ENCODE data around the gene TRIM71. TPM values are rescaled to one million over a fixed set of nuclear protein-coding genes. Genes with fewer than 3 reads are reported as not detected.

Gene TRIM71
- total RNA-seq, 2 experiments from 2014 or later, result not detected

DNA sequence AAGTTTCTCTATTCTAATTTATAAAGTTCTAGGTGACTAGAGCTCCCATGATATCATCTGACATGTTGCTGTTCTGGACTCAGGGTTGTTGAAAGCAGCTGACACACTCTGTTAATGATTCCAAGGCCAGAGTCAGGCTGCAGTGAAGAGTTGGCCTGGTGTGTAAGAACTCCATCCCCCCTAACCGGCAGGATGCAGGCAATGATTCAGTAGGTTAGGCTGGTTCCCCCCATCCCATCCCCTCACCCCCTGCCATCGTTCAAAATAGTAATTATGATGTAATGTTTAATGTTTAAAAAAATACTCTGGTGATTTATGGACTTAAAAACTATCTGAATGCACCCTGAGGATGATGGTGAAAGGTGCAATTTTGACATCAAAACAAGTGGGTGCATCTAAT, 4.6 kb upstream of the TRIM71 start:
- Mint-ChIP-seq H3K27me3 (peaks cover 42% of the 10 kb centered on the region), H3K9me3 (no peaks in the 10 kb centered on the region), H3K4me3 (no peak overlapping the region), H3K36me3 (ENCODE audit: low read depth) (no peaks in the 10 kb centered on the region), H3K27ac (no peak overlapping the region), H3K4me1 (peaks cover 26% of the 10 kb centered on the region)
- ChIA-PET CTCF (interaction anchor here (0.6 to 1.7 kb wide), 3 partner anchors 17 to 69 kb away, joined by 3 to 5 read pairs (median 3); no protein-coding TSS in a partner anchor), POLR2A (interaction anchor here (0.7 kb wide), 1 partner anchor 207 kb away, joined by 3 read pairs; no protein-coding TSS in a partner anchor)
- no peak for DNase-seq

DNA sequence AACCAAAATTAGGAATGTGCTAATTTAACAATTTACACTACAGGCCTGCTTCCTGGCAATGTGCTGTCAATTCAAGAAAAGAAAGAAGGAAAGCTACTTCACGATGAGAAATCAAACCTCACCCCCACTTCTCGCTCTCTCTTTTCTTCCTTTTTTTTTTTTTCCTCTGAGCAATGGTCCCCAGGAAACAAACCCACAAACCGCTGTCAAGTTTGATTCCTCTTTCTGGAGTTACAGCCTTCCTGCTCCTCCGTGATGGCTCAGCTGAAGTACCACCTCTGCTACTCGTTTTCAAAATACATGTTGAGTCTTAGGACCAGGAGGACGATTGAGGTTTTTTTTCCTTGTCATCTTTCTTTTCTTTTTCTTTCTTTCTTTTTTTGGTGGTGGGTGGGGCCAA, 3.4 kb upstream of the TRIM71 start:
- H3K36me3 Mint-ChIP-seq (ENCODE audit: low read depth), result no peaks in the 10 kb centered on the region
- CTCF ChIA-PET, result interaction anchor here (0.6 to 0.7 kb wide), 2 partner anchors 244 to 1278 kb away, joined by 3 read pairs; no protein-coding TSS in a partner anchor
- H3K27ac Mint-ChIP-seq, result no peak overlapping the region
- DNase-seq, result no peak
- H3K9me3 Mint-ChIP-seq, result no peaks in the 10 kb centered on the region
- no peak overlapping the region for H3K4me3 Mint-ChIP-seq
- H3K27me3 Mint-ChIP-seq, result peaks cover 49% of the 10 kb centered on the region
- H3K4me1 Mint-ChIP-seq, result peaks cover 32% of the 10 kb centered on the region
- POLR2A ChIA-PET, result no interaction called here

- H3K36me3 Mint-ChIP-seq (ENCODE audit: low read depth), result no peaks in the 10 kb centered on the region
- DNase-seq, result no peak
- peaks cover 64% of the 10 kb centered on the region for H3K27me3 Mint-ChIP-seq
- no peak overlapping the region for H3K27ac Mint-ChIP-seq
- ChIA-PET CTCF (no interaction called here), POLR2A (interaction anchor here (0.7 kb wide), 1 partner anchor 285 kb away, joined by 3 read pairs; no protein-coding TSS in a partner anchor)
- peak overlapping the region; percentile 26 for H3K4me3 Mint-ChIP-seq
- H3K4me1 Mint-ChIP-seq, result peaks cover 32% of the 10 kb centered on the region
- no peaks in the 10 kb centered on the region for H3K9me3 Mint-ChIP-seq
These were observed 1.9 kb upstream of the TRIM71 start for GRCh38 chr3:32815841-32816438.

DNA sequence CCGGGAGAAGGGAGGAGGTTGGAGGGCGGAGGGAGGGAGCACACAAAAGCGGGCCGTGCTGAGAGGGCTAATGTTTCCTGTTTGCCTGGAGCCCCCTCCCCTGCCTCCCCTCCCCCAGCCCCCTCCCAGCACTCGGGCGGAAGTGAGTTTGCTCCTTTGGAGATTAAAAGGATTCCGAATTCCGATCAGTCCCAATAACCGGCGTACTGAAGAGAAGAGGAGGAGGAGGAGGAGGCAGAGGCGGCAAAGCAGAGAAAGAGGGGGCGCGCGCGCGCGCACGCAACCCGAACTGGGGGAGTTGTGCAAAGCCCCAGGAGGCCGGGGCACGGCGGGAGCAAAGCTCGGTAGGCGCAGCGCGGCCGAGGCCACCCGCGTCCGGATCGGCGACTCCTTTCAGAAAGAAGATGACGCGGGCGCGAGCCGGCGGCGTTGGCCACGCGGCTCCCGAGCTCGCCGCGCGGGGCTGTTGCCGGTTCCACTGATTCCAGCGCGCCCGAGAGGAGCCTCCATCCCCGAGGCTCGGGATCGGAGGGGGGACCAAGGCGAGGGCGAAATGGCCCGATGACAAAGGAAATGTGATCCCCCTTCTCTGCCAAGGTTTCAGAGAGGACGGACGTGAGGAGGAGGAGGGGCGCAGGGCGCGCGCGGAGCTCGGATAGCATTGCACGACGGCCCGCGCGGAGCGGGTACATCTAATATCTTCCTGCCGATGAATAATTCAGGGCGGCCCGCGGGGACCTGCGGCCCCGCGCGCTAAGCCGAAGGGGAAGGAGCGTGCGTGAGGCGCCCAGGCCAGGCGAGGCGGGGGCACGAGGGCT, 1.1 kb upstream of the TRIM71 start:
- Mint-ChIP-seq H3K4me3 (peak overlapping the region; percentile 63), H3K36me3 (ENCODE audit: low read depth) (no peaks in the 10 kb centered on the region), H3K27ac (no peak overlapping the region), H3K9me3 (no peaks in the 10 kb centered on the region), H3K4me1 (peaks cover 32% of the 10 kb centered on the region), H3K27me3 (peaks cover 66% of the 10 kb centered on the region)
- ChIA-PET POLR2A (interaction anchor here (0.7 kb wide), 1 partner anchor 285 kb away, joined by 3 read pairs; no protein-coding TSS in a partner anchor), CTCF (no interaction called here)
- DNase-seq, result peak; percentile 9

DNA sequence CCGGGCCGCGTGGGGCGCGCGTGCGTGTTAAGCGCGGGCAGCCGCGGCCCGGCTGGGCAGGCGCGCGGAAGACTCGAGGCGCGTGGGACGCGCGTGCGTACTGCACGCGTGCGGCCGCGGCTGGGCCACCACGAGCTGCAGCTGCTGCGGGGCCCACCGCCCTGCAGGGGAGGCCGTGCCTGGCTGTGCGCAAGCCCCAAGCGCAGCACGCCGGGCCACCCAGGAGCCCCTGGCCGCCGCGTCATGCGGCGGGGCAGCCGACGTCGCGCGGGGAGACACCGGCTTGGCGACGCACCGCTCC, 590 bp upstream of the TRIM71 start:
- Mint-ChIP-seq H3K9me3 (no peaks in the 10 kb centered on the region), H3K36me3 (ENCODE audit: low read depth) (no peaks in the 10 kb centered on the region), H3K4me1 (peaks cover 32% of the 10 kb centered on the region), H3K27me3 (peaks cover 70% of the 10 kb centered on the region), H3K27ac (no peak overlapping the region), H3K4me3 (peak overlapping the region; percentile 64)
- POLR2A ChIA-PET, result no interaction called here
- no peak for DNase-seq
- CTCF ChIA-PET, result no interaction called here

DNA sequence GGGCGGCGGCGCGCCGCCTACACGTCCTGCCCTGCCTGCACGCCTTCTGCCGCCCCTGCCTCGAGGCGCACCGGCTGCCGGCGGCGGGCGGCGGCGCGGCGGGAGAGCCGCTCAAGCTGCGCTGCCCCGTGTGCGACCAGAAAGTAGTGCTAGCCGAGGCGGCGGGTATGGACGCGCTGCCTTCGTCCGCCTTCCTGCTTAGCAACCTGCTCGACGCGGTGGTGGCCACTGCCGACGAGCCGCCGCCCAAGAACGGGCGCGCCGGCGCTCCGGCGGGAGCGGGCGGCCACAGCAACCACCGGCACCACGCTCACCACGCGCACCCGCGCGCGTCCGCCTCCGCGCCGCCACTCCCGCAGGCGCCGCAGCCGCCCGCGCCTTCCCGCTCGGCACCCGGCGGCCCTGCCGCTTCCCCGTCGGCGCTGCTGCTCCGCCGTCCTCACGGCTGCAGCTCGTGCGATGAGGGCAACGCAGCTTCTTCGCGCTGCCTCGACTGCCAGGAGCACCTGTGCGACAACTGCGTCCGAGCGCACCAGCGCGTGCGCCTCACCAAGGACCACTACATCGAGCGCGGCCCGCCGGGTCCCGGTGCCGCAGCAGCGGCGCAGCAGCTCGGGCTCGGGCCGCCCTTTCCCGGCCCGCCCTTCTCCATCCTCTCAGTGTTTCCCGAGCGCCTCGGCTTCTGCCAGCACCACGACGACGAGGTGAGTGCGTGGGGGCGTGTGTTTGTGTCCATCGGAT, 602 bp downstream of the TRIM71 start:
- DNase-seq, result no peak
- Mint-ChIP-seq H3K4me3 (peak overlapping the region; percentile 52), H3K36me3 (ENCODE audit: low read depth) (no peaks in the 10 kb centered on the region), H3K9me3 (no peaks in the 10 kb centered on the region), H3K4me1 (peaks cover 32% of the 10 kb centered on the region), H3K27me3 (peaks cover 73% of the 10 kb centered on the region), H3K27ac (no peak overlapping the region)
- CTCF ChIA-PET, result interaction anchor here (0.6 kb wide), 1 partner anchor 11 kb away, joined by 4 read pairs; no protein-coding TSS in a partner anchor
- POLR2A ChIA-PET, result no interaction called here

DNA sequence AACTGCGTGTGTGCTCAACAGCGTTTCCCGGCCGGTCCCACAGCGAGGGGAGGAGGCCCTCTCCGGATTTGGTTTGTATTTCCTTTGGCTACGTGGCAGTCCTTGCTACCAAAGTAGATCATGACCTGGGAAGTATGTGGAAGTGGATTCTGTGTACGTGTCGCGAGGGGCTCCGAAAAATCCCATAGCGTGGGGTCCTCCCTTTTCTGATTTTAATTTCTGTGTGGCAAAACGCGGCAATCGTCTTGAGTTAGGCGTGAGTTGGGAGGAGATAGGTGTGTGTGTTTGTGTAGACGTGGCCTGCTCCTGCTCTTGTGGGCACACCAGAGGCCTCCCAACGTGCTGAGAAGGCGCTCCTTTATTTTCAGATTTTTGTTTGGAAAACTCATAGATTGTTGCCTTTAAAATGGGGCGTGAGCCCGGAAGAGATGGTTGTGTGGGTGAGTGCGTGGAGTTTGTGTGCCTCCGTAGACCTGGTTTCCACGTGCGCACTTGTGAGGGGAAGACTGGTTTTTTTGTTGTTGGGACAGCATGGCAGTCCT, 1.2 kb downstream of the TRIM71 start:
- CTCF ChIA-PET, result no interaction called here
- H3K4me3 Mint-ChIP-seq, result peak overlapping the region; percentile 52
- no peaks in the 10 kb centered on the region for H3K36me3 Mint-ChIP-seq (ENCODE audit: low read depth)
- H3K9me3 Mint-ChIP-seq, result no peaks in the 10 kb centered on the region
- POLR2A ChIA-PET, result no interaction called here
- peaks cover 32% of the 10 kb centered on the region for H3K4me1 Mint-ChIP-seq
- H3K27ac Mint-ChIP-seq, result no peak overlapping the region
- no peak for DNase-seq
- H3K27me3 Mint-ChIP-seq, result peaks cover 73% of the 10 kb centered on the region

GRCh38 chr3:32819551-32820348, 2.0 kb downstream of the TRIM71 start:
- Mint-ChIP-seq H3K36me3 (ENCODE audit: low read depth) (no peaks in the 10 kb centered on the region), H3K9me3 (no peaks in the 10 kb centered on the region), H3K27me3 (peaks cover 66% of the 10 kb centered on the region), H3K4me1 (peaks cover 27% of the 10 kb centered on the region), H3K4me3 (no peak overlapping the region), H3K27ac (no peak overlapping the region)
- CTCF ChIA-PET, result interaction anchor here (1.5 kb wide), 1 partner anchor 10 kb away, joined by 3 read pairs; no protein-coding TSS in a partner anchor
- POLR2A ChIA-PET, result no interaction called here
- DNase-seq, result no peak

- CTCF ChIA-PET, result interaction anchor here (1.5 kb wide), 1 partner anchor 10 kb away, joined by 3 read pairs; no protein-coding TSS in a partner anchor
- H3K4me3 Mint-ChIP-seq, result no peak overlapping the region
- POLR2A ChIA-PET, result no interaction called here
- DNase-seq, result no peak
- no peaks in the 10 kb centered on the region for H3K36me3 Mint-ChIP-seq (ENCODE audit: low read depth)
- peaks cover 62% of the 10 kb centered on the region for H3K27me3 Mint-ChIP-seq
- H3K9me3 Mint-ChIP-seq, result no peaks in the 10 kb centered on the region
- peaks cover 24% of the 10 kb centered on the region for H3K4me1 Mint-ChIP-seq
- H3K27ac Mint-ChIP-seq, result no peak overlapping the region
These were observed 2.6 kb downstream of the TRIM71 start for GRCh38 chr3:32820430-32820829.

GRCh38 chr3:32820971-32821685, 3.3 kb downstream of the TRIM71 start:
- H3K4me1 Mint-ChIP-seq, result peaks cover 18% of the 10 kb centered on the region
- no peak overlapping the region for H3K27ac Mint-ChIP-seq
- POLR2A ChIA-PET, result interaction anchor here (0.6 kb wide), 1 partner anchor 769 kb away, joined by 3 read pairs; no protein-coding TSS in a partner anchor

DNA sequence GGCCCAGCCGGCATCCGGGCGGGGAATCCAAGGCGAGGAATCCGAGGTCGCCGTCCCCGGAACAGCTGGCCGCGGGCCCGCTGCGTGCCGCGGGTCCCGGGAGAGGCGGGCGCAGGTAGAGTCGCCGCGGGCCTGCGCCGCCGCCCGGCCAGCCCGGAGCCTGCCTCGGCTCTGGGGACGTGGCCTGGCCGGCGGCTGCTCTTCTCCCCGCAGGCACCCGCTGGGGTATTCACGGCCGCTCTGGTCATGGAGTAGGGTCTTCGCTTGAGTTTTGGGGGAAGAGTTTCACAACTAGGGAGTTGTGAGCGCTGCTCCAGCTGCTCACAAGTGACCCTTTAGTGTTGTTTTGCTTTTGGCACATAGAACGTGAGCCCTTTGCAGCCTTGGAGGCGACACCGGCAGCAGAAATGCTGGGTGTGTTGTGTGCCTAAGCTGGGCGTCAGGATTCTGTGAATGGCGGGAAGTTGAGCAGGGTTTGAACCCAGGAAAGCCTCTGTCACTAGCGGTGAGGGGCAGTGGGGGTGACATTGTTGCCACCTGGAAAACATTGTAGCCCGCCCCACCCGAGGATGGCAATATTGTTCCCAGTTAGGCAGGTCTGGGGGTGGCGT, 4.0 kb downstream of the TRIM71 start:
- Mint-ChIP-seq H3K4me3 (no peak overlapping the region), H3K27me3 (peaks cover 53% of the 10 kb centered on the region), H3K9me3 (no peaks in the 10 kb centered on the region), H3K36me3 (ENCODE audit: low read depth) (no peaks in the 10 kb centered on the region), H3K27ac (no peak overlapping the region), H3K4me1 (peaks cover 15% of the 10 kb centered on the region)
- no peak for DNase-seq
- ChIA-PET POLR2A (interaction anchor here (0.6 kb wide), 1 partner anchor 770 kb away, joined by 3 read pairs; no protein-coding TSS in a partner anchor), CTCF (interaction anchor here (1.5 kb wide), 1 partner anchor 8 kb away, joined by 3 read pairs; no protein-coding TSS in a partner anchor)

More at GRCh38 chr3:32820971-32821685, 3.3 kb downstream of the TRIM71 start:
- no peak overlapping the region for H3K4me3 Mint-ChIP-seq
- CTCF ChIA-PET, result interaction anchor here (0.6 to 1.5 kb wide), 2 partner anchors 9 to 31 kb away, joined by 3 read pairs; no protein-coding TSS in a partner anchor
- no peaks in the 10 kb centered on the region for H3K36me3 Mint-ChIP-seq (ENCODE audit: low read depth)
- peaks cover 56% of the 10 kb centered on the region for H3K27me3 Mint-ChIP-seq
- H3K9me3 Mint-ChIP-seq, result no peaks in the 10 kb centered on the region
- DNase-seq, result no peak

Measured in activated CD4-positive, alpha-beta T cell treated with anti-CD3 and anti-CD28 coated beads, Interleukin-2, amount 10 ng/mL, durations not matched to agents 7 days and 5 days (primary cell).